Neural cell (in vitro differentiated cells): ENCODE results near the gene COL23A1. TPM values are rescaled to one million over a fixed set of nuclear protein-coding genes. Genes with fewer than 3 reads are reported as not detected.

Source experiments
- H2AFZ ChIP-seq: fragments of 200-600, 300-800 bp; sonication (generic), shearing (Covaris generic); 2 replicates; pipeline ENCODE4 v1.6.0; 2014; ENCODE audit warnings: low read depth, mild to moderate bottlenecking, antibody characterized with exemption, low read length, moderate library complexity
- H3F3A ChIP-seq: fragments of 200-600 bp; shearing (Covaris generic); 2 replicates; pipeline ENCODE4 v1.6.1; 2016; ENCODE audit warnings: mild to moderate bottlenecking, moderate library complexity, mixed read lengths, antibody characterized with exemption, low read length; ENCODE audit not compliant: insufficient read depth, poor library complexity, severe bottlenecking
- H3K27ac ChIP-seq: fragments of 200-600, 300-800 bp; sonication (generic), shearing (Covaris generic); 2 replicates; pipeline ENCODE4 v1.5.1; 2014; ENCODE audit warnings: mild to moderate bottlenecking, low read length, moderate library complexity
- H3K27me3 ChIP-seq: fragments of 300-800, 200-600 bp; sonication (generic), shearing (Covaris generic); 2 replicates; pipeline ENCODE4 v1.6.0; 2014; ENCODE audit warnings: mild to moderate bottlenecking, low read depth, low read length, moderate library complexity; ENCODE audit not compliant: insufficient read depth
- H3K36me3 ChIP-seq: fragments of 300-800, 200-600 bp; sonication (generic), shearing (Covaris generic); 2 replicates; pipeline ENCODE4 v1.5.1; 2014; ENCODE audit warnings: mild to moderate bottlenecking, antibody characterized with exemption, low read length, moderate library complexity; ENCODE audit not compliant: insufficient read depth
- H3K4me2 ChIP-seq: fragments of 300-800, 200-600 bp; sonication (generic), shearing (Covaris generic); 2 replicates; pipeline ENCODE4 v1.6.0; 2014; ENCODE audit warnings: mild to moderate bottlenecking, low read length
- H3K4me3 ChIP-seq: fragments of 300-800, 200-600 bp; sonication (generic), shearing (Covaris generic); 2 replicates; pipeline ENCODE4 v1.5.1; 2014; ENCODE audit warnings: mild to moderate bottlenecking, low read length, moderate library complexity
- H3K79me2 ChIP-seq: fragments of 200-600 bp; shearing (Covaris generic); replicated peaks from 2 replicates; pipeline ENCODE4 v1.6.0; 2014; ENCODE audit warnings: mild to moderate bottlenecking, low read length, moderate library complexity; ENCODE audit not compliant: insufficient read depth
- H3K9ac ChIP-seq: fragments of 300-800, 200-600 bp; sonication (generic), shearing (Covaris generic); 2 replicates; pipeline ENCODE4 v1.6.1; 2016; ENCODE audit warnings: mild to moderate bottlenecking, low read length, mixed read lengths
- H3K9me2 ChIP-seq: fragments of 200-600 bp; shearing (Covaris generic); 2 replicates; pipeline ENCODE4 v1.6.1; 2016; ENCODE audit warnings: mild to moderate bottlenecking, low read length, mixed read lengths; ENCODE audit not compliant: insufficient read depth
- H3K9me3 ChIP-seq: fragments of 200-600, 300-800 bp; sonication (generic), shearing (Covaris generic); 2 replicates; pipeline ENCODE4 v1.6.1; 2016; ENCODE audit warnings: mild to moderate bottlenecking, mixed run types, low read length, moderate library complexity, mixed read lengths
- H4K20me1 ChIP-seq: fragments of 200-600 bp; shearing (Covaris generic); 2 replicates; pipeline ENCODE4 v1.6.1; 2016; ENCODE audit warnings: mild to moderate bottlenecking, mixed run types; ENCODE audit not compliant: insufficient read depth
- CTCF ChIP-seq: fragments of 450-650 bp; IDR thresholded peaks from 2 replicates; pipeline ENCODE4 v1.5.1; 2014; ENCODE audit warnings: antibody characterized with exemption, mild to moderate bottlenecking, moderate library complexity; ENCODE audit not compliant: poor library complexity, severe bottlenecking
- EP300 ChIP-seq: fragments of 450-650 bp; conservative IDR thresholded peaks from 2 replicates; pipeline ENCODE4 v1.6.1; 2014; ENCODE audit warnings: antibody characterized with exemption, mild to moderate bottlenecking, moderate library complexity; ENCODE audit not compliant: poor library complexity, severe bottlenecking
- EZH2 ChIP-seq: fragments of 200-600, 300-800 bp; shearing (Covaris generic), sonication (generic); IDR thresholded peaks from 2 replicates; pipeline ENCODE4 v1.6.1; 2014; ENCODE audit warnings: antibody characterized with exemption, low read length, borderline replicate concordance, mild to moderate bottlenecking; ENCODE audit not compliant: insufficient read depth, poor library complexity, severe bottlenecking
- MXI1 ChIP-seq: fragments of 450-650 bp; conservative IDR thresholded peaks from 2 replicates; pipeline ENCODE4 v1.6.1; 2014; ENCODE audit warnings: antibody characterized with exemption, mild to moderate bottlenecking; ENCODE audit not compliant: poor library complexity, severe bottlenecking
- POLR2AphosphoS5 ChIP-seq: IDR thresholded peaks from 2 replicates; pipeline ENCODE4 v1.6.1; 2012
- RAD21 ChIP-seq: fragments of 450-650 bp; conservative IDR thresholded peaks from 2 replicates; pipeline ENCODE4 v1.6.1; 2014; ENCODE audit warnings: antibody characterized with exemption, mild to moderate bottlenecking, moderate library complexity
- REST ChIP-seq: IDR thresholded peaks from 2 replicates; pipeline ENCODE4 v1.6.1; 2012; ENCODE audit warnings: borderline replicate concordance
- SMC3 ChIP-seq: fragments of 450-650 bp; conservative IDR thresholded peaks from 2 replicates; pipeline ENCODE4 v1.6.1; 2014; ENCODE audit warnings: antibody characterized with exemption, mild to moderate bottlenecking, moderate library complexity; ENCODE audit not compliant: poor library complexity
- TAF1 ChIP-seq: IDR thresholded peaks from 2 replicates; pipeline ENCODE4 v1.6.1; 2012; ENCODE audit warnings: low read depth
- polyA plus RNA-seq: library from polyadenylated mRNA; depleted of rRNA; stranded (reverse); fragments of >200 nt; gene quantifications from 2 replicates; pipeline ENCODE4 v1.2.3, GENCODE V29; 2014

COL23A1 gene
- polyA plus RNA-seq, 1 donor from 2014 or later, result not detected

- no peaks in the 10 kb centered on the region for H3K36me3 ChIP-seq
- no peak overlapping the region for H2AFZ ChIP-seq
- no peaks in the 10 kb centered on the region for H3F3A ChIP-seq
- H3K9me2 ChIP-seq, result no peaks in the 10 kb centered on the region
- H3K9ac ChIP-seq, result no peak overlapping the region
- H3K79me2 ChIP-seq, result no peaks in the 10 kb centered on the region
- no peak overlapping the region for H3K4me3 ChIP-seq
- no peaks in the 10 kb centered on the region for H3K9me3 ChIP-seq
- no peak overlapping the region for H3K4me2 ChIP-seq
- no peaks in the 10 kb centered on the region for H3K27me3 ChIP-seq
- no peaks in the 10 kb centered on the region for H4K20me1 ChIP-seq
- no peak for TF ChIP-seq REST
- no peak for TF ChIP-seq SMC3
- TF ChIP-seq EP300, result no peak
- no peak for TF ChIP-seq RAD21
- no peak for TF ChIP-seq POLR2AphosphoS5
- TF ChIP-seq TAF1, result no peak
- TF ChIP-seq CTCF, result no peak
- TF ChIP-seq EZH2, result no peak
- TF ChIP-seq MXI1, result no peak
- no peak overlapping the region for H3K27ac ChIP-seq
These were observed 221.9 kb downstream of the COL23A1 start for GRCh38 chr5:178368274-178368673.

GRCh38 chr5:178367736-178368120, 222.5 kb downstream of the COL23A1 start:
- no peaks in the 10 kb centered on the region for H3K9me3 ChIP-seq
- no peak overlapping the region for H3K9ac ChIP-seq
- no peak overlapping the region for H2AFZ ChIP-seq
- no peaks in the 10 kb centered on the region for H3K27me3 ChIP-seq
- H3K9me2 ChIP-seq, result no peaks in the 10 kb centered on the region
- no peak overlapping the region for H3K4me3 ChIP-seq
- H3K27ac ChIP-seq, result no peak overlapping the region
- H3F3A ChIP-seq, result no peaks in the 10 kb centered on the region
- H3K36me3 ChIP-seq, result no peaks in the 10 kb centered on the region
- H3K4me2 ChIP-seq, result no peak overlapping the region
- no peaks in the 10 kb centered on the region for H3K79me2 ChIP-seq
- no peaks in the 10 kb centered on the region for H4K20me1 ChIP-seq
- TF ChIP-seq CTCF, result no peak
- TF ChIP-seq REST, result no peak
- no peak for TF ChIP-seq POLR2AphosphoS5
- no peak for TF ChIP-seq TAF1
- no peak for TF ChIP-seq MXI1
- no peak for TF ChIP-seq EZH2
- no peak for TF ChIP-seq RAD21
- TF ChIP-seq EP300, result no peak
- TF ChIP-seq SMC3, result no peak
